Adrenal gland (tissue), 5 donors: ENCODE measurements around the gene SAMD4B.

Experiments used
- CTCF ChIP-seq, 6 experiments: fragments of 450-650 bp in 4 of 6; fragments of 200-600 bp in 2 of 6; sonication (generic) in 1 of 6; IDR thresholded peaks; 1 replicate in 5 of 6; 2 replicates in 1 of 6; pipeline versions ENCODE4 v1.5.1 to v1.8.0; 2016 to 2021; ENCODE audit warnings: antibody characterized with exemption in 6 of 6, mild to moderate bottlenecking in 2 of 6, moderate library complexity in 1 of 6
- POLR2A ChIP-seq, 2 donors: fragments of 450-650 bp; IDR thresholded peaks; one replicate each; pipeline ENCODE4 v1.6.1; 2017; ENCODE audit warnings: antibody characterized with exemption in 2 of 2, mild to moderate bottlenecking in 2 of 2, moderate library complexity in 1 of 2
- donor health status: DM: no; HTN: no; CAD: no.

- TF ChIP-seq CTCF (IDR thresholded peaks at IDR 0.05) (no peak), POLR2A (IDR thresholded peaks at IDR 0.05) (no peak)
Measured at GRCh38 chr19:39401070-39401548, 58.9 kb downstream of the SAMD4B start.
